HUDEP-2 (cell line): ENCODE data around the gene CFAP54.
A peak's percentile ranks its signal among the peaks of the same experiment; 100 is the strongest.

ENCODE experiments used
- DNase-seq, 76 experiments: peaks; one replicate each; lab custom pipeline; 2025; ENCODE audit not compliant: unreplicated experiment in 76 of 76; lab: John Stamatoyannopoulos, UW

Gene CFAP54

DNA sequence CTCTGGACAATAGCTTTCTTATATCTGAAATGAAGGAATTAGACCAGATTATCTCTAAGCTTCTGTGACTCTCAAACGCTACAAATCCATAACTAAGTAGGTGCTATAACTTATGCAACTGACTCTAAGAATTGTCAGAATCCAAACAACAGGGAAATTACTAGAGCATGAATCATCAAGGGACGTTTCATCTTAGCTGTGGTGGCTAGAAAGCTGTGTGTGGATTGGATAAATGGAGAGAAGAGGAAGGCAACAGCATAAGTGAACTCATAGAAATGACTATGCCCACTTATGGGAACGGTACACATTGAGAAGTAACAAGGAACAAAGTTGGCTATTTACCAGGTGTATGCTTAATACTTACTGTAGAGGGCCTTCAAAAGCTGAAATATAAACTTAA, 321.7 kb downstream of the CFAP54 start:
- no peak for DNase-seq

- no peak for DNase-seq
These were observed 322.8 kb downstream of the CFAP54 start for GRCh38 chr12:96812153-96812552.

DNA sequence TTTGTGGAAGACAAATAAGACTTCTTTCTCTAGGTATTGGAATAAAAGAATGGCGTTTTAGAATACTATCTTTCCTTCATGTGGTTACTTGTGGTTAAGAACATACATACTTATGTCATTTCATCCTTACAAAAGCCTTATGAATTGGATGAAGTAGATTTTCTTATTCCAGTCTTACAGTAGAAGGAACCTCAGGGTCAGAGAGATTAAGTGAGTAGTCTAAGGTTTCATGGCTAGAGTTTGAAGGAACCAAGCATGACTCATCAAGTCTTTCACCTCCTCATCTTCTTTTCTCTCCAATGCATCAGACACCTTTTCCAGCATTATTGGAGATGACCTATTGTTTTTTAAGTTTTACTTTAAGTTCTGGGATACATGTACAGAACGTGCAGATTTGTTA, 324.8 kb downstream of the CFAP54 start:
- DNase-seq, result no peak

- no peak for DNase-seq
These were observed 332.2 kb downstream of the CFAP54 start for GRCh38 chr12:96821592-96821991.

DNA sequence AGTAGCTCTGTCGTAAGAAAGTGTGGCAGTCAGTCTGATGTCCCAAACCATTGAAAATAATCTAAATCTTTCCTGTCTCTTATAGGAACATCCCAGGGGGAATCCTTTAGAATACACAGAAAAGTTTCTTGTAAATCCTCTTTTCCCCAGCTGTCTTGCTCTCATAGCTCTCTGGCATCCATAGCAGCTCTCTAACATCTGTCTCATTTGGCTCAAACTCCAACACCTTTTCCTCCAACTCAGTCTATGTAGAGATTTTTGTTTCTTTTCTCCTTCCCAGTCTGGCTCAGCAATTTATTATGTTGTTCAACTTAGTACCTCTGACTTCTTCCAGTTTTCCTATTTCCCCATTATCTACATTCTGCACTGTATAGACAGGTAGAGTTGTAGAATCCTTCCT, 333.3 kb downstream of the CFAP54 start:
- no peak for DNase-seq

GRCh38 chr12:96824074-96824837, 334.9 kb downstream of the CFAP54 start:
- DNase-seq, result no peak

GRCh38 chr12:96824838-96825236, 335.5 kb downstream of the CFAP54 start:
- DNase-seq, result no peak

DNA sequence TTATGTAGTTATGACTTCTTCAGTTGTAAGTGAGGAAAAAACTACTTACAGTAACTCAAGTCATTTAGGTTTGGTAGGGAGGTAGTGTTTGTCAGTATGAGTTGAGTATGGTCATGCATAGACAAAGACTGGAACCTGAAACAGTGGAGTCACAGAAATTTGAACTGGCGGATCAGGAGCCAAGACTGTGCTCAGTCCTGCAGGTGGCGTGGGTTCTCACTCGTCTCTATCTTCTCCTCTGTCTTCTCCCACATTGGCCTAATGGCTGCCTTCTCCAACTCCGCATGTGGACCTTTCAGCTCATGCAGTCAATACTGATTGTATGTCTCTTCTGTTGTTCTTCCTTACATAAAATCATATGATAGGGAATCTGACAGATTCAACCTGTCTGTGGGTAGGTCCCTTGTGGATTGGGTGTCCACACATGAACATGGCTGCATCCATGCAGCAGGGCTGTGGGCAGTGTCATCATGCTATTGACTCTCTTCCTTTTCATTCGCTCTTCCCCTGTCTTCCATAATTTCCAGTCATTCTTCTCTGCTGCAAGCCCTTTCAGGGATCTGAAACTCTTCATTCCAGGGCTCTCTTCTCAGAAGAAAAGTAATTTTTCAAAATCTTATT, 338.9 kb downstream of the CFAP54 start:
- peak in 5 of 76 experiments; percentile 5 to 22 (median 9) for DNase-seq

- no peak for DNase-seq
These were observed 340.0 kb downstream of the CFAP54 start for GRCh38 chr12:96829354-96829753.

- no peak for DNase-seq
These were observed 342.0 kb downstream of the CFAP54 start for GRCh38 chr12:96831346-96831745.

GRCh38 chr12:96846293-96846692, 356.9 kb downstream of the CFAP54 start:
- no peak for DNase-seq

- DNase-seq, result peak in 22 of 76 experiments; percentile 1 to 43 (median 7)
These were observed 361.3 kb downstream of the CFAP54 start for GRCh38 chr12:96850676-96851075.

- no peak for DNase-seq
These were observed 368.8 kb downstream of the CFAP54 start for GRCh38 chr12:96858162-96858561.

- no peak for DNase-seq
These were observed 372.3 kb downstream of the CFAP54 start for GRCh38 chr12:96861656-96862055.

- no peak for DNase-seq
These were observed 372.9 kb downstream of the CFAP54 start for GRCh38 chr12:96862326-96862725.

- DNase-seq, result no peak
These were observed 375.0 kb downstream of the CFAP54 start for GRCh38 chr12:96864335-96864734.

GRCh38 chr12:96866801-96867590, 377.6 kb downstream of the CFAP54 start:
- no peak for DNase-seq

DNA sequence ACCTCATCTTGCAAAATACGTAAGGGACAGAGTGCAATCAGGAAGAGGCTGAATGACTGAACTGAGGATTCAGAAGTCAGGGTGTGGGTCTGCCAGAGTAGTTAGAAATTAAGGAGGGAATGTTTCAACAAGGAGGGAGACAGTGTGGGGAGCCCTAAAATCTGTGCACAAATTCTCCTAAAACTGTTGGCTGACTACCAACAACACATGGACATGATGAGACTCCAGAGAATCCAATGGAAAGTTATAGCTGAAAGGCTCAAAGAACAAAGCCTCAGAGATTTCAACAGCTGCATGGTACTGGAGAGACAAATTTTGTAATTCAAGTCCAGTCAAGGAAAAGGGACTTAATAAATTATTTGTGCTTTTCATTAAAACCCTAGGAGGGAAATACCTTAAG, 381.6 kb downstream of the CFAP54 start:
- no peak for DNase-seq

GRCh38 chr12:96872961-96873360, 383.6 kb downstream of the CFAP54 start:
- no peak for DNase-seq

GRCh38 chr12:96874211-96874610, 384.8 kb downstream of the CFAP54 start:
- no peak for DNase-seq

DNA sequence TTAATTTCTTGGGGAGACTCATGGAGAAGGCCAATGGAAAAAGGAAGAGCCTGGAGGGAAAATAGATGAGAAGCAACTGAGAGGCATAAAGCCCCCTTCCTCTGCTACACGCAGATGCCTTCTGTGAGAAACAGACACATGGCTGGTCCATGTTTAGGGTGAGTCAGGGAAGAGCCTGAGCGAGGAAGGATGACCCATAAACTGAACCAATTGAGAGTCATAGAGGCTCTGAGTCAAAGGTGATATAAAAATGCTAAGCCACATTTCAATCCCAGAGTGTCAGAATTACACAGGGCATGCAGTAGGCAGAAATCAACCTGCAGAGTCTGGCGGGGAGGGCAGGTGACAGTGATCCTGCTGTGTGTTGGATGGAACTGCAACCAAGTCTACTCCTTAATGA, 387.6 kb downstream of the CFAP54 start:
- DNase-seq, result no peak

DNA sequence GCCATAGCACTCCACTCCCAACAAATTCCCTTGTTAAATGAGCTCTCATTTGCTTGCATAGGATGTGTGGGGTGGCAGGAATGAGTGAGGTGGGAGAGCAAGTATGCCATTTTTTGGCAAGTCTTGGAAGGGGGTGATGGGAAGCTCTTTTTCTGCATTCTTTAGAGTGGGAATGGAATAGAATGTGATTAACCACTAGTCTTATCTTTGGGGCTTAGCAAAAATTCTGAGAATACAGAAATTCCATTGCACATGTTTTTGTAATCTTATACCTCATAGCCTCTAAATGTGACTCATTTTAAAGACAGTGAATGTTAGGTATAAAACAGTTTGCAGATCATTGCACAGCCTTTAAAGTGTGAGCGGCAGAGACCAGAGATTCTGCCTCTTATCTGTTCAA, 389.3 kb downstream of the CFAP54 start:
- DNase-seq, result peak in 1 of 76 experiments; percentile 2
